Neural progenitor cell (in vitro differentiated cells): ENCODE data around the gene CNN2.

ENCODE experiments used
- CTCF ChIP-seq: fragments of 200-600 bp; sonication (generic); IDR thresholded peaks from 2 replicates; pipeline ENCODE4 v1.5.1; 2017; ENCODE audit warnings: antibody characterized with exemption, mild to moderate bottlenecking
- EZH2phosphoT487 ChIP-seq: fragments of 200-600 bp; sonication (generic); IDR thresholded peaks from 2 replicates; pipeline ENCODE4 v1.6.1; 2017; ENCODE audit warnings: antibody characterized with exemption

- TF ChIP-seq CTCF (no peak), EZH2phosphoT487 (no peak)
Measured at GRCh38 chr19:986083-986482, 40.3 kb upstream of the CNN2 start.
